ENCODE measurements around the gene AIFM2. TPM values are rescaled to one million over a fixed set of nuclear protein-coding genes. Genes with fewer than 3 reads are reported as not detected.
"Not testable (repeated sequence)": the region's sequence is repeated elsewhere in the genome, so short reads cannot be mapped to it uniquely, and the experiment has no call there.

The AIFM2 gene
- total RNA-seq, 2 experiments from 2014 or later, result 2.5 to 3.3 TPM

DNA sequence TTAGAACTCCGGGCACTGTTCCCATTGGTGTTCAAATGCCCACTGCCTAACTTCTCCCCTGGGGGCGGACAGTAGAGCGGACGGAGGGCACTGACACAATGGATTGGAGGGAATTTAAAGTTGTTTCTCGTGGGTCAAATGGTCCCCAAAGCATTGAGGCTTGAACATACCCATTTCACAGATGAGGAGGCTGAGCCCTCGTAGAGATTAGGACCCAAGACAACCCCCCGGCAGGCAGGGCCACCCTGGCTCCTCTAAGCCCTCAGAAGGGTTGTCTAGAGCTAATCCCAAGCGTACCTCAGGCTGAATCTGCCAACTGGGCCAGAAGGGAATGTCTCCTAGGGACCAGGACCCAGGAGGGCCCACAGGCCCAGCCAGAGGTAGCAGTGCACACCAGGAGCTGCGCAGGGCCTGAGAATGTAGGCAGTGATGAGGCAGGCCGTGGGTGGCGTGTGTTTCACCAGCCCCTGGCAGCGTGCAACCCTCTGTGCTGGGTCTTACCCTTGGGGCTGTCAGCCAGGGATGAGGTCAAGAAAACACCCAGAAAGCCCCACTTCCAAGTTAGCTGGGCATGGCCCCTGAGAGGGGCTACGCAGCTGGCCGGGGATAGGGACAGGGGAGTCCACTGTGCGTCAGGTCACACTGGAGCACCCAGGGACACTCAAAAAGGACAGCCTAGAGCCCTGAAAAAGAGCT is 5.8 kb downstream of the AIFM2 start:
- Mint-ChIP-seq H3K36me3 (ENCODE audit: low read depth) (peaks cover 3% of the 10 kb centered on the region), H3K9me3 (no peaks in the 10 kb centered on the region), H3K27ac (no peak overlapping the region), H3K4me1 (peaks cover 5% of the 10 kb centered on the region), H3K4me3 (no peak overlapping the region), H3K27me3 (no peaks in the 10 kb centered on the region)
- POLR2A ChIA-PET, result no interaction called here
- CTCF ChIA-PET, result interaction anchor here (1.0 to 2.4 kb wide), 5 partner anchors 11 to 63 kb away, joined by 3 to 10 read pairs (median 5); partner anchors contain the start of gene TYSND1
- no peak for DNase-seq

DNA sequence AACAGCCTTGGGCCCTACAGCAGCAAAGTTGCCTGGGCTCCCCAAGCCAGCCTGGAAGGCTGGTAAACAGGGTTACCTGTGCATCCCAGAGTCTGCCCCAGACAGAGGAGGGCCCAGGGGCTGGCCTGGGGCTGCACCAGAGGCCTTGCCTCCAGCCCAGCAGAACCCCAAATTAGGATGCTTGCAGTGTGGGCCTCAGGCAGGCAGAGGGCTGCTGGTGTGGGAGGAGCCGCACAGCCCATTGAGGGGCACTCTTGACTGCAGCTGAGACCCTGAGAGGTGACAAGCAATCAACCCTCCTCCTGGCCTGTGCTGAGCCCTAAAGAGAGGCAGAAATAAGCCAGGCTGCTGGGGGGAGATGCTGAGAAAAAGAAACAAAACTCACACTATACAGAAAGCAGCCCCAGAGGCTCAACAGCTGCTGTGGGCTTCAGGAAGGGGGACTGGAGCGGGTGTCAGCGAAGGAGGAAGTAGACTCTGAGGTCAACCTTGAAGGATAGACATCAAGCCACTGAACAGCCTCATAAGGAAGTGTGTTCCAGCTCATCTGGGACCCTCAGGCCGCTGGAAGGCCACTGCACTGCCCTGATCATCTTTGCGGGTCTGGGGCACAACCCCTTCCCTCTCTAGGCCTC is 6.6 kb downstream of the AIFM2 start:
- H3K27ac Mint-ChIP-seq, result no peak overlapping the region
- H3K4me1 Mint-ChIP-seq, result peaks cover 3% of the 10 kb centered on the region
- DNase-seq, result no peak
- peaks cover 3% of the 10 kb centered on the region for H3K36me3 Mint-ChIP-seq (ENCODE audit: low read depth)
- POLR2A ChIA-PET, result no interaction called here
- no peaks in the 10 kb centered on the region for H3K27me3 Mint-ChIP-seq
- CTCF ChIA-PET, result interaction anchor here (0.6 to 2.4 kb wide), 4 partner anchors 10 to 368 kb away, joined by 3 to 10 read pairs (median 6); partner anchors contain the start of gene TYSND1
- no peak overlapping the region for H3K4me3 Mint-ChIP-seq
- H3K9me3 Mint-ChIP-seq, result no peaks in the 10 kb centered on the region

DNA sequence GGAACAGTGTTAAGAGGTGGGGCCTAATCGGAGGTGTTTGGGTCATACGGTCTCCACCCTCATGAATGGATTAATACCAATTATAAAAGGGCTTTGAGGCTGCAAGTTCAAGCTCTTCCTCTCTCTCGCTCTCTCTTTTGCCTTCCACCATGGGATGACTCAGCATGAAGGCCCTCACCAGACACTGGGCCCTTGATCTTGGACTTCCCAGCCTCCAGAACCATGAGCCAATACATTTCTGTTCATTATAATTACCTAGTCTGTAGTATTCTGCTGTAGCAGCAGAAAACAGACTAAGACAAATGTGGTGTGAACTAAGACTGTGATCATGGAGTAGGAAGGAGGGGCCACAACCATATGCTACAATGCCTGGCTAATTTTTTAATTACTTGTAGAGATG is 7.7 kb downstream of the AIFM2 start:
- ChIA-PET CTCF (interaction anchor here (1.2 to 2.0 kb wide), 2 partner anchors 14 to 22 kb away, joined by 5 to 6 read pairs; partner anchors contain the start of gene TYSND1), POLR2A (no interaction called here)
- Mint-ChIP-seq H3K36me3 (ENCODE audit: low read depth) (no peaks in the 10 kb centered on the region), H3K4me3 (no peak overlapping the region), H3K4me1 (peaks cover 1% of the 10 kb centered on the region), H3K27me3 (no peaks in the 10 kb centered on the region), H3K27ac (no peak overlapping the region), H3K9me3 (no peaks in the 10 kb centered on the region)
- no peak for DNase-seq

DNA sequence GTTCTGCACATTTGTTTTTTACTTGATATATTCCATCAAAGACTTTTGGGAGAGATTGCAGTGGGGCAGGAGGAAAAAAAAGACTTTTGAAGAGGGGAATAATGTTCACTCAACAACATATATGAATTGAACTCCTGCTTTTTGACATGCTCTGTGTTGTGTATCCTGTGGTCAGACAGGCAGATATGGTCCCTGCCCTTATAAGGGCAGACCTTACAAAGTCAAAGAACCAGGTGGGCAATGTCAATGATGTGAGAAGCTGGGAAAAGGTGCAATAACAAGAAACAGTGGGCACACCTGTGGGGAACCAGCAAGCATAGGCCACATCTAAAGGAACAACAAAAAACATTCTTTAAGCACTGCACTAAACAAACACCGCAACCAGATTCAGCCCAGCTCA is 8.2 kb downstream of the AIFM2 start:
- Mint-ChIP-seq H3K4me1 (peaks cover 1% of the 10 kb centered on the region), H3K9me3 (no peaks in the 10 kb centered on the region), H3K27me3 (no peaks in the 10 kb centered on the region), H3K36me3 (ENCODE audit: low read depth) (no peaks in the 10 kb centered on the region), H3K27ac (no peak overlapping the region), H3K4me3 (no peak overlapping the region)
- ChIA-PET POLR2A (no interaction called here), CTCF (interaction anchor here (1.2 kb wide), 1 partner anchor 22 kb away, joined by 5 read pairs; the partner anchor contains the start of gene TYSND1)
- DNase-seq, result no peak

DNA sequence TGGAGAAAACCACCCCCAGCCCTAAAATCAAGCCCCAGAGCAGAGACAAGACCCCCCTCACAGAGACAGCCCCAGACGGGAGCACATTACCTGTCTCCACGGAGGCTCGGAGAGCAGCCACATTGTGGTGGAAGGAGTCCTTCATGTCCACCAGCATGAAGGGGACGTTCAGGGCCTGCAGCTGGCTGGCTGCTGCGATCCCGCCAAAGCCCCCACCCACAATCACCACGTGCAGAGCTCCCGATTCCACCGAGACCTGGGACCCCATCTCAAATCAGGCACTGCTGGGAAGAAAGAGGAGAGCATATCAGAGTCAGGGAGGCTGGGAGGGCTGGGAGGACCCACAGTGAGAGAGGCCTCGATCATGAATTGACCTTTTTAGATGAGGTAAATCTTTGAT is 8.8 kb downstream of the AIFM2 start:
- H3K4me3 Mint-ChIP-seq, result no peak overlapping the region
- ChIA-PET POLR2A (no interaction called here), CTCF (interaction anchor here (1.5 kb wide), 1 partner anchor 22 kb away, joined by 4 read pairs; no protein-coding TSS in a partner anchor)
- no peaks in the 10 kb centered on the region for H3K9me3 Mint-ChIP-seq
- H3K27me3 Mint-ChIP-seq, result no peaks in the 10 kb centered on the region
- H3K27ac Mint-ChIP-seq, result no peak overlapping the region
- no peak for DNase-seq
- H3K4me1 Mint-ChIP-seq, result peaks cover 1% of the 10 kb centered on the region
- no peaks in the 10 kb centered on the region for H3K36me3 Mint-ChIP-seq (ENCODE audit: low read depth)

DNA sequence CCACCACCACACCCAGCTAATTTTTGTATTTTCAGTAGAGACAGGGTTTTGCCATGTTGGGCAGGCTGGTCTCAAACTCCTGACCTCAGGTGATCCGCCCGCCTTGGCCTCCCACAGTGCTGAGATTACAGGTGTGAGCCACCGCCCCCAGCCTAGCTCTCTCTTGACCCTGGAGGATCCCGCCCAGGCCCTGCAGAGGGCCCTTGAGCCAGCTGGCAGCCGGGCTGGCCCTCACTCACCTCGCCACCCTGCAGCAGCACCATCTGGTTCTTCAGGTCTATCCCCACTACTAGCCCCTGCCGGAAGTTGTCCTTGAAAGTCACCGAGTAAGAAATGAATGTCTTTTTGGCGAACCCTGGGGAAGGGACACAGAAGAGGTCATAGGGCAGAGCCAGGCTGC is 9.5 kb downstream of the AIFM2 start:
- POLR2A ChIA-PET; H3K4me1 Mint-ChIP-seq; H3K27me3 Mint-ChIP-seq; H3K36me3 Mint-ChIP-seq (ENCODE audit: low read depth); DNase-seq; H3K27ac Mint-ChIP-seq; H3K9me3 Mint-ChIP-seq; H3K4me3 Mint-ChIP-seq: not testable (repeated sequence)
- CTCF ChIA-PET, result interaction anchor here (0.6 to 2.3 kb wide), 3 partner anchors 10 to 52 kb away, joined by 3 to 6 read pairs (median 4); no protein-coding TSS in a partner anchor

DNA sequence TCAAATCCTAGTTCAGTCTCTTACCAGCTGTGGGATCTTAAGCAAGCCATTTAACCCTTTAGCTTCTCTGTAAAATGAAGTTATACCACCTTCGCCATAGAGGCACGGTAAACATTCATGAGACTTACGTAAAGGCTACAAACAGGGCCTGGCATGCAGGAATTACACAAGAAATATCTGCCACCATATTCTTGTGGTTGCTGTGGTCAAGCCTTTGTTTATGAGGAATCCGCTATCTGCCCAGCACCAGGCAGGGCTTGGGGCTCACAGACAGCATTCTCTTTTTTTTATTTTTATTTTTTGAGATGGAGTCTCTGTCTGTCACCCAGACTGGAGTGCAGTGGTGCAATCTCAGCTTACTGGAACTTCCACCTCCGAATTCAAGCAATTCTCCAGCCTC is 9.9 kb downstream of the AIFM2 start:
- no peak overlapping the region for H3K27ac Mint-ChIP-seq
- ChIA-PET CTCF (interaction anchor here (0.6 to 2.3 kb wide), 3 partner anchors 10 to 52 kb away, joined by 3 to 6 read pairs (median 4); no protein-coding TSS in a partner anchor), POLR2A (no interaction called here)
- peaks cover 1% of the 10 kb centered on the region for H3K4me1 Mint-ChIP-seq
- no peak for DNase-seq
- no peaks in the 10 kb centered on the region for H3K27me3 Mint-ChIP-seq
- no peaks in the 10 kb centered on the region for H3K9me3 Mint-ChIP-seq
- H3K36me3 Mint-ChIP-seq (ENCODE audit: low read depth), result no peaks in the 10 kb centered on the region
- H3K4me3 Mint-ChIP-seq, result no peak overlapping the region

DNA sequence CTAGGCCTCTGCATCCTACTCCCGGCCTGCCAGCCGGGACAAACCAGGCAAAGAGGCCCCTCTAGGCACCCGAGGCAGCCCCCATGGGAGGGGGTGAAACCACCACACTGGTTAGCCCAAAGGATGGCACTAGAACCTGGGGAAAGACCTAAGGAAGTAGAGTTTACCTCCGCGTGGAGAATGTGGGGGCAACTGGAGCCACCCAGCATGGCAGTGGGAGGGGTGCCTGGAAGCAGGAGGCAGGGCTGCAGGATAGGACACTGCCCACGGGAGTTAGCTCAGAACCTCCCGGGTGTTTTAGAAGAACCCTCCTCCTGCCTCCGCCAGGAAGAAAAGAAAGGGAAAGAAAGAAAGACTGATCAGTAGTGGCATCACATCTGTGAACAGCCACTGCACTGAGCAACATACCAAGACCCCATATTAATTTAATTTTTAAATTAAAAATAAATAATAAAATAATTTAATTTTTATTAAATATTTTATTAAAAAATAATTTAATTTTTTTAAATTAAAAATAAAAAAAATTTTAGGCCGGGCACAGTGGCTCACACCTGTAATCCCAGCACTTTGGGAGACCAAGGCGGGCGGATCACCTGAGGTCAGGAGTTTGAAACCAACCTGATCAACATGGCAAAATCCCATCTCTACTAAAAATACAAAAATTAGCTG is 11.2 kb downstream of the AIFM2 start:
- no peak overlapping the region for H3K4me3 Mint-ChIP-seq
- peaks cover 1% of the 10 kb centered on the region for H3K4me1 Mint-ChIP-seq
- ChIA-PET CTCF (interaction anchor here (2.3 kb wide), 1 partner anchor 8 kb away, joined by 6 read pairs; no protein-coding TSS in a partner anchor), POLR2A (no interaction called here)
- H3K27ac Mint-ChIP-seq, result no peak overlapping the region
- no peak for DNase-seq
- no peaks in the 10 kb centered on the region for H3K27me3 Mint-ChIP-seq
- no peaks in the 10 kb centered on the region for H3K36me3 Mint-ChIP-seq (ENCODE audit: low read depth)
- H3K9me3 Mint-ChIP-seq, result no peaks in the 10 kb centered on the region

DNA sequence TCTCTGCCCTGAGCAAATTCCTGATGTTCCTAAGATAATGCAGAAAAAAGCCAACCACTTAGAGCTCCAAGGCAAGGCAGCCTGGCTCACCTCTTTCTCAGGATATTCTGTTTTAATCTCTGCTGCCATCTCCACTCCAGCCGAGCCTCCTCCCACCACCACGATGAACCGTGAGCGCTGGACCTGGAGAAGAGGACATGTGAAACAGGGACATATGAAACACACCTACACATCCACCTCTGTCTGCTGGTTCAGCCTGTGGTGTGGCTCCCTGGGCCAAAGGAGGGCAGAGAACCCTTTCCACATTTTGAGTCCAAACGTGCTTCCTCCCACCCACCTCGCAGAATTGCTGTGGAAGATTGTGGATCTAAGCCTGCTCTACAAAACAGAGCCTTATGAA is 12.2 kb downstream of the AIFM2 start:
- H3K4me1 Mint-ChIP-seq, result peaks cover 5% of the 10 kb centered on the region
- no peaks in the 10 kb centered on the region for H3K27me3 Mint-ChIP-seq
- ChIA-PET POLR2A (no interaction called here), CTCF (interaction anchor here (1.2 kb wide), 1 partner anchor 10 kb away, joined by 3 read pairs; no protein-coding TSS in a partner anchor)
- no peaks in the 10 kb centered on the region for H3K36me3 Mint-ChIP-seq (ENCODE audit: low read depth)
- DNase-seq, result no peak
- H3K9me3 Mint-ChIP-seq, result no peaks in the 10 kb centered on the region
- H3K27ac Mint-ChIP-seq, result no peak overlapping the region
- H3K4me3 Mint-ChIP-seq, result no peak overlapping the region

DNA sequence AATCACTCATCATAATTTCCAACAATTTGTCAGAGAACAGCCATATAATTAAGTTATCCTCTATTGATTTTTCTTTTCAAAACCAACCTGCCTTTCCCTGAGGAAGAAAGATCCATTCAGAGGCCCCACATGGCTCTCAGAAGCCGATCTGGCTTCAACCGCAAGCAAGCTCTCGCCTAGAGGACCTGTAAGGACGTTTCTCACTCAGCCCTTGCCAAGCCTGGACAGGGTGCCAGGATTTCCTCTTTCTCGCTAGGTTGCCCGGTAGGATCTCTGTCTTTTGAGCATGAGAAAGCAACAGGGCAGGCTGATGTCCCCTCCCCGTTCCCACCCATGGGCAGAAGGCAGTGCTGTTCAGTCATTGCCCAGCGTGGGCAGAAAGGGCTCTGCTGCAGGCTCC is 13.0 kb downstream of the AIFM2 start:
- POLR2A ChIA-PET, result no interaction called here
- Mint-ChIP-seq H3K27me3 (no peaks in the 10 kb centered on the region), H3K27ac (no peak overlapping the region), H3K4me1 (peaks cover 4% of the 10 kb centered on the region), H3K4me3 (no peak overlapping the region), H3K36me3 (ENCODE audit: low read depth) (no peaks in the 10 kb centered on the region), H3K9me3 (no peaks in the 10 kb centered on the region)
- CTCF ChIA-PET, result interaction anchor here (1.2 to 1.4 kb wide), 2 partner anchors 11 to 23 kb away, joined by 3 to 4 read pairs; no protein-coding TSS in a partner anchor
- no peak for DNase-seq

DNA sequence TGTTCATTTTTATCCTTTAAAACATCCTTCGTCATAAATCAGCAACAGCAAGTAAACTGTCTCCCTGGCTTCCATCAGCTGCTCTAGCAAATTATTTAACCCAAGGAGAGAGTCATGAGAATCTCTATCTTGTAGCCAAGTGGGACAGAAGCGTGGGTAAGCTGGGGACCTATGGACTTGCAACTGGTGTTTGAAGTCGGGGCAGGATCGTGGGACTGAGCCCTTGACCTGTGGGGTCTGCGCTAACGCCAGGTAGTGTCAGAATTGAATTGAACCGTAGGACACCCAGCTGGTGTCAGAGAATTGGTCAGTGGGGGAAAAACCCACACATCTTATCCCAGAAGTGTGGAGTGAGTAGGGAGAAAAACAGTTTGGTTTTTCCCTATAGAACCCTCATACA is 13.4 kb downstream of the AIFM2 start:
- Mint-ChIP-seq H3K4me1 (peaks cover 4% of the 10 kb centered on the region), H3K4me3 (no peak overlapping the region), H3K9me3 (no peaks in the 10 kb centered on the region), H3K27ac (no peak overlapping the region), H3K27me3 (no peaks in the 10 kb centered on the region), H3K36me3 (ENCODE audit: low read depth) (no peaks in the 10 kb centered on the region)
- no peak for DNase-seq
- POLR2A ChIA-PET, result no interaction called here
- CTCF ChIA-PET, result interaction anchor here (1.2 to 4.0 kb wide), 3 partner anchors 10 to 26 kb away, joined by 4 to 19 read pairs (median 6); no protein-coding TSS in a partner anchor

DNA sequence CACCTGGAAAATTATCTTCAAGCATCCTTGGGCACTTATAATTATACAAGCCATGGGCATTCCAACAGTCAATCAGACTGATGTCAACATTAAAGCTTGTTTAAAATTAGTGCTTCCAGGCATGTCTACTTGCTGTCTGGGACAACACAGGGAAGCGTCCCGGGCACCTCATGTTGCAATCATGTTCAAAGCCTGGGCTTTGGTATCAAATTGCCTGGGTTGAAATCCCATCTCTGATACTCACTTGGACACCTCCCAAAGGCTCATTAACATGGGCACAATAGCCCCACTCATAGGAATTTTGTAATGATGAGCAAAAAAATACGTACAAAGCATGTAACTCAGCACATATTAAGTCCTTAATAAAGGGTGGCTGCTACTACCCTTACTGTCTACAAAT is 14.4 kb downstream of the AIFM2 start:
- Mint-ChIP-seq H3K4me3 (no peak overlapping the region), H3K27me3 (no peaks in the 10 kb centered on the region), H3K4me1 (peaks cover 4% of the 10 kb centered on the region), H3K36me3 (ENCODE audit: low read depth) (peaks cover 6% of the 10 kb centered on the region), H3K9me3 (no peaks in the 10 kb centered on the region), H3K27ac (no peak overlapping the region)
- ChIA-PET CTCF (interaction anchor here (0.7 to 4.0 kb wide), 4 partner anchors 9 to 39 kb away, joined by 3 to 19 read pairs (median 6); partner anchors contain the start of gene TYSND1), POLR2A (no interaction called here)
- DNase-seq, result no peak

DNA sequence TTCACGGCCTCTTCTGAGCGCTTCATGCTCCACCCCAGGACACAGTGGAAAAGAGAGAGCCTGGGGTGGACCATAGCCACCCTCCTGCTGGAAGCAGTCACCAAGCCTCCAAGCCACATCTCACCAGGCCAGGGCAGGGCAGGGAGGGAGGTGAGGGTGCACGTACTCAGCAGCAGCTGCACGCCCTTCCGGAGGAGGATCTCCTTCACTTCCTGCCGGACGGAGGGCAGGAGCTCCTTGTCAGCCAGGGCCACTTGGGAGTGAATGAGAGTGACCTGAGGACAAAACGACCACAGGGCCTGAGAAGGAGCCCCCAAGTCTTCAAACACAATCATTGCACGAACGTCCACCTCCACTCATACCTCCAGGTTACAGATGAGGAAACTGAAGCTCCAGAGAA is 15.0 kb downstream of the AIFM2 start:
- no peaks in the 10 kb centered on the region for H3K27me3 Mint-ChIP-seq
- H3K9me3 Mint-ChIP-seq, result no peaks in the 10 kb centered on the region

More for the DNA sequence above, 15.0 kb downstream of the AIFM2 start:
- Mint-ChIP-seq H3K4me3 (no peak overlapping the region), H3K36me3 (ENCODE audit: low read depth) (peaks cover 6% of the 10 kb centered on the region), H3K27ac (no peak overlapping the region), H3K4me1 (peaks cover 5% of the 10 kb centered on the region)
- POLR2A ChIA-PET, result no interaction called here
- DNase-seq, result no peak
- CTCF ChIA-PET, result interaction anchor here (1.4 to 4.0 kb wide), 3 partner anchors 12 to 29 kb away, joined by 5 to 19 read pairs (median 7); partner anchors contain the start of gene TYSND1
